Lung (tissue), 12 donors: ENCODE results near the gene SERPINE3. TPM values are rescaled to one million over a fixed set of nuclear protein-coding genes. Genes with fewer than 3 reads are reported as not detected.

ENCODE experiments used
- ATAC-seq: fragments of 200-7000 bp; cut with Tn5 transposase; one replicate; pipeline ENCODE4 v1.9.1; 2020; ENCODE audit warnings: moderate number of reproducible peaks; ENCODE audit not compliant: insufficient read depth, low FRiP score
- DNase-seq, 3 donors: peaks; one replicate each; pipeline ENCODE4 v3.0.0-alpha.2; 2013 to 2017
- H3K27ac ChIP-seq, 2 donors: one replicate each; pipeline ENCODE4 v1.5.1; 2013; ENCODE audit warnings: mild to moderate bottlenecking in 2 of 2, moderate library complexity in 2 of 2, control low read depth in 1 of 2, inconsistent platforms in 1 of 2, low read depth in 1 of 2, low read length in 1 of 2
- H3K27me3 ChIP-seq, 3 donors: one replicate each; pipeline ENCODE4 v1.5.1; 2013; ENCODE audit warnings: low read length in 2 of 3; ENCODE audit not compliant: control insufficient read depth in 3 of 3, insufficient read depth in 3 of 3
- H3K36me3 ChIP-seq, 4 donors: one replicate each; pipeline ENCODE4 v1.5.1; 2013; ENCODE audit warnings: low read length in 4 of 4, mild to moderate bottlenecking in 1 of 4, moderate library complexity in 1 of 4; ENCODE audit not compliant: control insufficient read depth in 4 of 4, insufficient read depth in 4 of 4
- H3K4me1 ChIP-seq, 5 donors: one replicate each; pipeline ENCODE4 v1.5.1; 2013; ENCODE audit warnings: low read length in 5 of 5, mild to moderate bottlenecking in 2 of 5, moderate library complexity in 1 of 5; ENCODE audit not compliant: control insufficient read depth in 5 of 5, insufficient read depth in 5 of 5
- H3K4me3 ChIP-seq: one replicate; pipeline ENCODE4 v1.5.1; 2013; ENCODE audit warnings: mild to moderate bottlenecking, control low read depth, moderate library complexity
- H3K9ac ChIP-seq, 2 donors: one replicate each; pipeline ENCODE4 v1.5.1; 2013; ENCODE audit warnings: low read length in 2 of 2, control low read depth in 1 of 2; ENCODE audit not compliant: insufficient read depth in 1 of 2
- H3K9me3 ChIP-seq, 4 donors: one replicate each; pipeline ENCODE4 v1.5.1; 2013; ENCODE audit warnings: low read length in 3 of 4, mild to moderate bottlenecking in 1 of 4, moderate library complexity in 1 of 4; ENCODE audit not compliant: control insufficient read depth in 4 of 4, insufficient read depth in 3 of 4
- WGBS, 2 donors: extraction: QIAGEN DNeasy Blood & Tissue Kit; methylation state at CpG; one replicate each; pipeline ENCODE4 v1.1.7; 2013; 5-methylcytosine and 5-hydroxymethylcytosine counted together
- polyA plus RNA-seq, 2 donors: library from polyadenylated mRNA; stranded (reverse); fragments of 200-250 nt; gene quantifications; one replicate each; pipeline ENCODE4 v1.2.1, GENCODE V29; 2013
- total RNA-seq, 2 donors: library from RNA; depleted of rRNA in 1 of 2; stranded (reverse); fragments of >200 nt in 1 of 2; gene quantifications; one replicate each; pipeline ENCODE4 v1.2.1, GENCODE V29; 2014 to 2021
- TF ChIP-seq, protein P1 (sequence below): IDR thresholded peaks from 2 replicates; pipeline ENCODE4 v1.5.1; 2012; ENCODE audit warnings: mild to moderate bottlenecking; ENCODE audit errors: control extremely low read depth, extremely low read depth
- donor health status: control.
- donor health status: control.
- donor health status: Bipolar disorder and iron deficiency.
- donor health status: healthy.
- donor health status: DM: yes; HTN: yes; CAD: no.

The SERPINE3 gene
- total and polyA plus RNA-seq, 4 donors, result not detected

DNA sequence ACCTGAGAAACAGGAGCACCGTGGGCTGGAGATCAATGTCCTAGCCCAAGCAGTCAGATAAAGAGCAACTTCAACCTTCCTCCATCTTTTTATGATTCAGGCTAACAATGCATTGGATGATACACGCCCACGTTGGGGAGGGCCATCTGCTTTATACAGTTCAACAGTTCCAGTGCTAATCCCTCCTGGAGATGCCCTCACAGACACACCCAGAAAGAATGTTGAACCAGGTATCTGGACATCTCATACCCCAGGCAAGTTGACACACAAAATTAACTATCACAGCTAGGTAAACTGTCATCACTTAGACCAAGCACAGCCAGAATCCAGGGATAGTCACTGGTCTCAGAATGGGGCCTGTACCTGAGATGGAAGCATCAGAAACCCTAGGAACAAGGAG, 20.6 kb upstream of the SERPINE3 start:
- ATAC-seq (no peak), DNase-seq (no peak)
- Histone ChIP-seq H3K27ac (no peak overlapping the region), H3K36me3 (no peaks in the 10 kb centered on the region), H3K4me1 (peaks cover 0 to 6% (median 0%) of the 10 kb centered on the region in 5 donors), H3K9me3 (no peaks in the 10 kb centered on the region), H3K4me3 (no peak overlapping the region), H3K9ac (no peak overlapping the region), H3K27me3 (no peaks in the 10 kb centered on the region)
- TF ChIP-seq, protein P1, sequence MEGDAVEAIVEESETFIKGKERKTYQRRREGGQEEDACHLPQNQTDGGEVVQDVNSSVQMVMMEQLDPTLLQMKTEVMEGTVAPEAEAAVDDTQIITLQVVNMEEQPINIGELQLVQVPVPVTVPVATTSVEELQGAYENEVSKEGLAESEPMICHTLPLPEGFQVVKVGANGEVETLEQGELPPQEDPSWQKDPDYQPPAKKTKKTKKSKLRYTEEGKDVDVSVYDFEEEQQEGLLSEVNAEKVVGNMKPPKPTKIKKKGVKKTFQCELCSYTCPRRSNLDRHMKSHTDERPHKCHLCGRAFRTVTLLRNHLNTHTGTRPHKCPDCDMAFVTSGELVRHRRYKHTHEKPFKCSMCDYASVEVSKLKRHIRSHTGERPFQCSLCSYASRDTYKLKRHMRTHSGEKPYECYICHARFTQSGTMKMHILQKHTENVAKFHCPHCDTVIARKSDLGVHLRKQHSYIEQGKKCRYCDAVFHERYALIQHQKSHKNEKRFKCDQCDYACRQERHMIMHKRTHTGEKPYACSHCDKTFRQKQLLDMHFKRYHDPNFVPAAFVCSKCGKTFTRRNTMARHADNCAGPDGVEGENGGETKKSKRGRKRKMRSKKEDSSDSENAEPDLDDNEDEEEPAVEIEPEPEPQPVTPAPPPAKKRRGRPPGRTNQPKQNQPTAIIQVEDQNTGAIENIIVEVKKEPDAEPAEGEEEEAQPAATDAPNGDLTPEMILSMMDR, result no peak
- 92 to 95% methylated on average over 3 of the region's 3 CpGs for WGBS, 2 donors

GRCh38 chr13:51321836-51322235, 17.7 kb upstream of the SERPINE3 start:
- Histone ChIP-seq H3K4me1 (peaks cover 0 to 2% (median 0%) of the 10 kb centered on the region in 5 donors), H3K4me3 (no peak overlapping the region), H3K27ac (no peak overlapping the region), H3K9me3 (no peaks in the 10 kb centered on the region), H3K27me3 (no peaks in the 10 kb centered on the region), H3K9ac (no peak overlapping the region), H3K36me3 (no peaks in the 10 kb centered on the region)
- TF ChIP-seq, protein P1, result no peak
- DNase-seq (no peak), ATAC-seq (no peak)
- 74 to 79% methylated on average over 2 of the region's 2 CpGs for WGBS, 2 donors

DNA sequence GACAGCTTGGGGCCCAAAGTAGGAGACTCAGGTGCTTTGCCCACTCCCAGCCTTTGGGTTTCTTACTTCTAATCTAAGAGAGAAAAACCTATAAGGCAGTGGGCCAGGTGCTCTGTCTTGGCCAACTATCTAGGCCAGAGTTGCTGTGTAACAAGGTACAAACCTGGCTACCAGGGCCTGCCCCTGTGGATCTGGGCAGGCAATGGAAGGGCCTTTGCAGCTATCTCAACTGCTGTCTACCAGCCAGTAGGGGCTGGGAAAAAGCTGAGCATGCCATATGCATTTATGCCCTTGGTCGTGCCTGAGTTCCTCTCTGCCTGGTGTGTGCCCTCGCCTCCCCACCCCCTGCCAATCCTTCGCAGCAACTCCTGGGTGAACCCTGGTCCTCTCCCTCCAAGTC, 16.7 kb upstream of the SERPINE3 start:
- Histone ChIP-seq H3K4me1 (peaks cover 0 to 2% (median 0%) of the 10 kb centered on the region in 5 donors), H3K9ac (no peak overlapping the region), H3K27me3 (no peaks in the 10 kb centered on the region), H3K4me3 (no peak overlapping the region), H3K27ac (no peak overlapping the region), H3K36me3 (no peaks in the 10 kb centered on the region), H3K9me3 (no peaks in the 10 kb centered on the region)
- ATAC-seq, result no peak
- WGBS, 2 donors, result 79 to 95% methylated on average over 3 of the region's 3 CpGs
- TF ChIP-seq, protein P1, result no peak
- DNase-seq, result no peak

DNA sequence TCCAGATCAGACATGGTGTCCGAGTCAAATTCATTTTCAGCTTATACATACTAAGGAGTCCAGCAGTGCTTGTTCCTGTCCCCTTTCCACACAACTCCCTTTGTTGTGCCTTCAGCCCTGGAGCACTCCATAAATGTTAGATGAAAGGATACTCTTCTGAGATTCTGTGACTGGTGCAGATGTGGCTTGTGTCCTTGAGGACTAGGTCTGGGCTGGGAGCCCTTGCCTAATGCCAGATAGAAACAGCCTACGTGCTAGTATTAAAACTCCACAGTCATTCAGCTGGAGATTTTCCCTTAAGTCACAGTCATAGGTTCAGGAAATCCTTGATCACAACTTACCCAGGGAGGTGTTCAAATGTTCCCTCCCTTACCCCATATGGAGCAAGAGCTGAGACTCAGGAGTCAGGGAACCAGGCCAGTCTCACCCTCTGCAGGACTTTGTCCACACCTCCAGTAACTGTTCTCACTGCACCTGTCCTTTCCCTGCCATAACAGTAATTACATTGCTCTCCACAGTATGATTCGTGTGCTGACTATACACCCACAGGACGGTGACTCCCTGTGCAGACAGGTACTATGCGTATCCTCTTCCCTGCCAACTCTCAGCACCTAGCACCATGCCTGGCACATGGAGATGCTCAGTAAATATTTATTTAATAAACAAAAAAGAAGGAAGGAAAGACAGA, 15.5 kb upstream of the SERPINE3 start:
- Histone ChIP-seq H3K27me3 (no peaks in the 10 kb centered on the region), H3K9me3 (no peaks in the 10 kb centered on the region), H3K4me3 (no peak overlapping the region), H3K4me1 (peaks cover 0 to 2% (median 0%) of the 10 kb centered on the region in 5 donors), H3K27ac (no peak overlapping the region), H3K36me3 (no peaks in the 10 kb centered on the region), H3K9ac (no peak overlapping the region)
- TF ChIP-seq, protein P1, result no peak
- no peak for ATAC-seq
- 90 to 92% methylated on average over 5 of the region's 5 CpGs for WGBS, 2 donors
- no peak for DNase-seq
